GM19239 (cell line): ENCODE measurements around the gene ZNF569.

Experiments used
- DNase-seq: peaks from one replicate; pipeline ENCODE4 v3.0.0; 2011; ENCODE audit warnings: low spot score; ENCODE audit not compliant: insufficient read length
- FAIRE-seq: peaks from 2 replicates; lab custom pipeline; 2011; peaks lifted over from hg19 to GRCh38; lab: Jason Lieb, UNC

The ZNF569 gene

GRCh38 chr19:37466798-37467607 is at the start of gene ZNF569:
Gene ZNF569 (minus strand): TSS chr19:37467444. CDS start chr19:37444921, 22,523 bp downstream.
- DNase-seq (peak; percentile 60), FAIRE-seq (peak; percentile 97)

GRCh38 chr19:37513397-37513796 is 46.2 kb upstream of the ZNF569 start:
- no peak for FAIRE-seq
- no peak for DNase-seq

GRCh38 chr19:37511821-37512220 is 44.6 kb upstream of the ZNF569 start:
- FAIRE-seq (no peak), DNase-seq (no peak)

GRCh38 chr19:37511186-37511585 is 43.9 kb upstream of the ZNF569 start:
- FAIRE-seq (no peak), DNase-seq (no peak)

GRCh38 chr19:37507167-37507464 is 39.9 kb upstream of the ZNF569 start:
- DNase-seq: no peak
- FAIRE-seq: no peak

- FAIRE-seq: peak; percentile 53
- no peak for DNase-seq
These were observed 39.3 kb upstream of the ZNF569 start, which contains the start of gene ZNF793 for GRCh38 chr19:37506387-37507166. Gene ZNF793 (plus strand): TSS chr19:37506939. CDS start chr19:37523440, 16,501 bp downstream.

GRCh38 chr19:37505958-37506386 is 38.7 kb upstream of the ZNF569 start:
- DNase-seq (no peak), FAIRE-seq (no peak)

GRCh38 chr19:37492213-37492612 is 25.0 kb upstream of the ZNF569 start:
- FAIRE-seq: no peak

GRCh38 chr19:37484406-37485168 is 17.3 kb upstream of the ZNF569 start:
- FAIRE-seq: no peak

More at GRCh38 chr19:37492213-37492612, 25.0 kb upstream of the ZNF569 start:
- DNase-seq: no peak

GRCh38 chr19:37472165-37472564 is 4.9 kb upstream of the ZNF569 start:
- FAIRE-seq: no peak
- DNase-seq: no peak

More at GRCh38 chr19:37484406-37485168, 17.3 kb upstream of the ZNF569 start:
- no peak for DNase-seq

- no peak for FAIRE-seq
- DNase-seq: no peak
These were observed 3.0 kb upstream of the ZNF569 start for GRCh38 chr19:37470216-37470615.

GRCh38 chr19:37468961-37469777 is 1.9 kb upstream of the ZNF569 start, which contains the start of gene ZNF570:
Gene ZNF570 (plus strand): TSS chr19:37469356. CDS start chr19:37470355, 999 bp downstream.
- DNase-seq (peak; percentile 40), FAIRE-seq (peak; percentile 84)

GRCh38 chr19:37467608-37468090 is 405 bp upstream of the ZNF569 start:
- DNase-seq: no peak
- no peak for FAIRE-seq

- DNase-seq (no peak), FAIRE-seq (no peak)
These were observed 907 bp downstream of the ZNF569 start for GRCh38 chr19:37466277-37466797.

GRCh38 chr19:37452500-37453245 is 14.6 kb downstream of the ZNF569 start:
- FAIRE-seq (no peak), DNase-seq (no peak)

- FAIRE-seq (no peak), DNase-seq (no peak)
These were observed 53.7 kb downstream of the ZNF569 start for GRCh38 chr19:37413313-37414084.

- DNase-seq: no peak
- FAIRE-seq: no peak
These were observed 54.5 kb downstream of the ZNF569 start for GRCh38 chr19:37412700-37413099.
